GOT3 (cell line): ENCODE data around the gene ZNF468.
"Not testable (repeated sequence)": the region's sequence is repeated elsewhere in the genome, so short reads cannot be mapped to it uniquely, and the experiment has no call there.

Experiments used
- DNase-seq: peaks from one replicate; lab custom pipeline; 2025; ENCODE audit warnings: mixed read lengths; lab: John Stamatoyannopoulos, UW

The ZNF468 gene

GRCh38 chr19:52857378-52858191, at the start of gene ZNF468:
Gene ZNF468, minus strand, starts transcription at chr19:52857619. Its CDS starts 3,347 bp downstream, at chr19:52854272.
- DNase-seq: not testable (repeated sequence)

DNA sequence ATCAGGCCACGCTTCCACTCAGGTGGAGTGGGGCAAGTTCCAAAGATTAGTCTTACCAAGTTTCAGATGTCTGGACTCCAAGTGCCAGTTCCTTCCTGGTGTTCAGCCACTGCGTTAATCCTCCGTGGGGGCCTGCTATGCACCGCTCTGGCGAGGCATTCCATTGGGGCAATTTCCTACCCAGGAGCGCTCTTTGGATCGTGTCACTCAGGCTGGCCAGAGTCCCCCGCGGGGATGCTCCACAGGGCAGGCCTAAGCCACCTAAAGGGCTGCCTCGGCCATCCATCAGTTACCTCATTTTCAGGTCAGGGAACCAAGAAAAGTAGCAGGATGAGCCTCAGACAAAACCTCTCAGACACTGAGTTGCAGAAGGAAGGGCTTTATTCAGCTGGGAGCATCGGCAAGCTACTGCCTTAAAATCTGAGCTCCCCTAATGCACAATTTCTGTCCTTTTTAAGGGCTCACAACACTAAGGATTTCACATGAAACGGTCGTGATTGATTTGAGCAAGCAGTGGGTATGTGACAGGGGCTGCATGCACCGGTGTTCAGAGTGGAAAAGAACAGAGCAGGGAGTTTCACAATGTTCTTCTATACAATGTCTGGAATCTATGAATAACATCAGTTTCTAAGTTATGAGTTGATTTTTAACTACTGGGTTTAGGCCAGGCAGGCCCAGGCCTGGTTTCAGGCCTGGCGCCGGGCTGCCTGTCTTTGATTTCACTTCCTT, 46.8 kb upstream of the ZNF468 start:
- not testable (repeated sequence) for DNase-seq

DNA sequence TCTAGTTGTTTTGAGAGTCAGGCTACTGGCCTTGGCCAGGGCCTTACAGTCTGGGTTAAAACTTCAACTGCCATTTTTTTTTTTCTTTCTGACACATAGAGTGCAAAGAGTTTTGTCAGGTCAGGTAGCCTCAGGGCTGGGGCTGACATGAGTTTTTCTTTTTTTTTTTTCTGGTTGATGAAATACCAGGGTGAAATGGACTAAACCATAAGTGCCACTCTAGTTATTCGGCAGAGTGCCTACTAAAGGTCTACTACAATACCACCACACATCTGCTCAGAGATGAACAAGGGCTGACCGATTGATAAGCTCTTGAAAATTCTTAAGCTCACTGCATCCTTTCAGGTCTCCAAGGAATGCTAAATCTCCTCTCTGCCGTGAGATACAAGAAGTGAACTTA, 44.4 kb upstream of the ZNF468 start:
- DNase-seq: no peak

- not testable (repeated sequence) for DNase-seq
These were observed 41.2 kb upstream of the ZNF468 start for GRCh38 chr19:52898596-52898995.

DNA sequence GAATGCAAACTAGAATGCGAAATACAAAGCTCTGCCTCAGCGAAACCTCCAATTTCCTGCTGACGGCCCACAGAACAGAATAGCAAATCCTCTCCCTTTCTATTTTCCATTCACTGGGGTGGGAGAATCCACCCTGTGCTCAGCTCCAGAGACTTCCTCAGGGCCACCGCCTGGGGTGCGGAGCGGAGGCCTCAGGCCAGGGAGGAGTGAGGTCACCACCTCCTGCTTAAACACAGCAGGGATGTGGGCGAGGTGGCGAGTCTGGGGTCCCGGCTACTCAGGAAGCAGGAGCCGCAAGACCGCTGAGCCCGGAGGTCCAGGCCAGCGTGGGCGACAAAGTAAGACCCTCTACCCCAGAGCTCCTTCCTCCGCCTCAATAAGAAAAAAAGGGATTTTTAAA, 40.7 kb upstream of the ZNF468 start:
- no peak for DNase-seq

GRCh38 chr19:52897138-52897935, 39.9 kb upstream of the ZNF468 start, which contains the start of gene ZNF320:
Gene ZNF320, minus strand, starts transcription at chr19:52897635. Its CDS starts 7,380 bp downstream, at chr19:52890255.
- peak; percentile 73 for DNase-seq

DNA sequence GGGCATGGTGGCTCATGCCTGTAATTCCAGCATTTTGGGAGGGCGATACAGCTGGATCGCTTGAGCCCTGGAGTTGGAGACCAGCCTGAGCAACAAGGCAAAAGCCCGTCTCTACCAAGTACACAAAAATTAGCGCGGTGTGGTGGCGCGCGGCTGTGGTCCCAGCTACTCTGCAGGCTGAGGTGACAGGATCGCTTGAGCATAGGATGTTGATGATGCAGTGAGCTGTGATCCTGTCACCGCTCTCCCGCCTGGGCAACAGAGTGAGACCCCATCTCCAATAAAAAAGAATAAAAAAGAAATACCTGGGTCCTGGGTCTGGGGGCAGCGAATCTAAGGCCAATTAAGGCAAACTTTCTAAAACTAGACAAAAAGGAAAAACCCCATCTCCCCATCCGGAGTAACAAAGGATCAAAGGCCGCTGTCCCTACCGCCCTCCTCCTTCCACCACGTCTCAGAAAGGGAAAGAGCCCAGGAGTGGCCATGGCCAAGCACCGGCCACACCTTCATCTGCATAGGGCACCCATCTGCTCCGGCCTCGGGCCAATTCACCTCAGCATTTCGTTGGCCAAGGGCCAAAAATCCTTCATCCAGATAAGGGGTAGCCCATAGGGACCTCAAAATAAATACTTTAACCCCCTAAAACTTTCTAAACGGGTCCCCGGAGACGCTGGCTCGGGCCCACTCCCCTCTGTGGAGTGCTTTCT, 39.2 kb upstream of the ZNF468 start:
- no peak for DNase-seq

DNA sequence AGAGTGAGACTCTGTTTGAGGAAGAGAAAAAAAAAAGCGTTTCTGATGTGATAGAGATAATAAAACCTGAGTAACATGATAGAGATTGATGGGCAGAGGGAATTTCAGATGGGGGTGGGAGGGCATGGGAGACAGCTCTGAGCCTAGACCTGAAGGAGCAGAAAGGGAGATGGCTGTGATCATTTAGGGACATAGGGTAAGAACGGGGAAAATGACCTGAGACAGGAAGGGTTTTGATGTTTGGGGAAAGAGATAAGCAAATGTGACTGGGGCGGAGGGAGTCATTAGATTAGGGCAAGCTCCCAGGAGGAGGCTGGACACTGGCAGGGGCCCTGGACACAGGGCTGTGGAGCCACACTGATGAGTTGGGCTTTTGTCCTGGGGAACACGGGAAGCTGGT, 33.9 kb upstream of the ZNF468 start:
- DNase-seq: no peak

GRCh38 chr19:52889931-52890330, 32.5 kb upstream of the ZNF468 start:
- DNase-seq: no peak

- DNase-seq: no peak
These were observed 31.7 kb upstream of the ZNF468 start for GRCh38 chr19:52889076-52889475.

- no peak for DNase-seq
These were observed 23.5 kb upstream of the ZNF468 start for GRCh38 chr19:52880895-52881389.

DNA sequence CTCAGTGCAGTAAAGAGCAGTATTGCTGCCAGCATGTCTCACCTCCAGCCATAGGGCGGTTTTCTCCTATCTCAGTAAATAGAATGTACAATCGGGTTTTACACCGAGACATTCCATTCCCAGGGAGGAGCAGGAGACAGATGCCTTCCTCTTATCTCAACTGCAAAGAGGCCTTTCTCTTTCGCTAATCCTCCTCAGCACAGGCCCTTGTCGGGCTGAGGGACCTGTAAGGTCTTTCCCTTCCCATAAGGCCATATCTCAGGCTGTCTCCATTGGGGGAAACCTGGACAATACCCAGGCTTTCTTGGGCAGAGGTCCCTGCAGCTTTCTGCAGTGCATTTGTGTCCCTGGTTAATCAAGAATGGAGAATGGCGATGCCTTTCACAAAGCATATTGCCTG, 15.6 kb upstream of the ZNF468 start:
- DNase-seq: not testable (repeated sequence)

DNA sequence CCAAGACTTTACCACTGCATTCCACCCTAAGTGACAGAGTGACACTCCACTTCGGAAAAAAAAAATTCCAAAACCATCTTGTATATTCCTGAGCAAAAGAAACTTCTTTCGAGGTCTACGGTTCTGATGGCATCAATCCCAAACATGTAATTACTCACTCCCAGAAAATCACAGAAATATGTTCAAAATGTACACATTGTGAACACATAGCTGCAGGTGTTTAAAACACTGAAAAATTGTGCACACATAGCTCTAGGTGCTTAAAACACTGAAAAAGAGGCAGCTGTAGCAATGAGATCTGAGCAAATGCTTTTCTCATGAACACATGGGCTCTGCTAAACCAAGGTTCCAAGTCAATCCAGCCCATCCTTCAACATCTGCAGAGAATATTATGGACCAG, 14.0 kb upstream of the ZNF468 start:
- DNase-seq: no peak

- DNase-seq: not testable (repeated sequence)
These were observed 10.6 kb upstream of the ZNF468 start for GRCh38 chr19:52868031-52868430.

GRCh38 chr19:52856540-52857377, 660 bp downstream of the ZNF468 start:
- not testable (repeated sequence) for DNase-seq

DNA sequence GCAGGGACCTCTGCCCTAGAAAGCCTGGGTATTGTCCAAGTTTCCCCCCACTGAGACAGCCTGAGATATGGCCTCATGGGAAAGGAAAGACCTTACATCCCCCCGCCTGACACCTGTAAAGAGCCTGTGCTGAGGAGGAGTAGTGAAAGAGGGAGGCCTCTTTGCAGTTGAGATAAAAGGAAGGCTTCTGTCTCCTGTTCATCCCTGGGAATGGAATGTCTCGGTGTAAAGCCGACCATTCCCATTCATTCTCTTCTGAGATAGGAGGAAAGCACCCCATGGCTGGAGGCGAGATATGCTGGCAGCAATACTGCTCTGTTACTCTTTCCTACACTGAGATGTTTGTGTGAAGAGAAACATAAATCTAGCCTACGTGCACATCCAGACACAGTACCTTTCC, 10.1 kb downstream of the ZNF468 start:
- DNase-seq: not testable (repeated sequence)

GRCh38 chr19:52840825-52841465, 16.5 kb downstream of the ZNF468 start:
- DNase-seq: not testable (repeated sequence)

GRCh38 chr19:52834289-52834688, 23.1 kb downstream of the ZNF468 start:
- not testable (repeated sequence) for DNase-seq

GRCh38 chr19:52833541-52833940, 23.9 kb downstream of the ZNF468 start:
- DNase-seq: not testable (repeated sequence)

DNA sequence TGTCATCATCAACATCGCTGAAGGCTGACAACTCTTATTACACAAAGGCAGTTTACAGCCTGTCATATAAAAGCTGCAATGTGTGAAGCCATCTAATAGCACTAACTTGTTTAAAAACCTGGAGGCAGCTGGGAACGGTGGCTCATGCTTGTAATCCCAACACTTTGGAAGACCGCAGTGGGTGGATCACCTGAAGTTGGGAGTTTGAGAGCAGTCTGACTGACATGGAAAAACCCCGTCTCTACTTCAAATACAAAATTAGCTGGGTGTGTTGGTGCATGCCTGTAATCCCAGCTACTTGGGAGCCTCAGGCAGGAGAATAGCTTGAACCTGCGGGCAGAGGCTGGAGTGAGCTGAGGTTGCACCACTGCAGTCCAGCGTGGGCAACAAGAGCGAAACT, 27.6 kb downstream of the ZNF468 start:
- not testable (repeated sequence) for DNase-seq
